Right lobe of liver (tissue), 6 donors: Measurements from ENCODE around the gene PLAGL2. TPM values are rescaled to one million over a fixed set of nuclear protein-coding genes. Genes with fewer than 3 reads are reported as not detected.

ENCODE experiments used
- ATAC-seq, 4 donors: fragments of 200-7000 bp; cut with Tn5 transposase; one replicate each; pipeline ENCODE4 v1.9.1; 2020; ENCODE audit warnings: mild to moderate bottlenecking in 4 of 4, moderate library complexity in 4 of 4
- DNase-seq, 3 donors: peaks; one replicate each; pipeline ENCODE4 v3.0.0-alpha.2; 2020
- H3K27ac ChIP-seq, 3 donors: fragments of 200-600 bp; one replicate each; pipeline ENCODE4 v1.8.0; 2022
- H3K27me3 ChIP-seq, 2 donors: fragments of 200-600 bp; one replicate each; pipeline ENCODE4 v1.8.0; 2022
- H3K36me3 ChIP-seq, 4 donors: fragments of 200-600 bp; sonication (generic) in 1 of 4; one replicate each; pipeline versions ENCODE4 v1.5.1 to v1.8.0; 2017 to 2022; ENCODE audit warnings: control low read depth in 1 of 4
- H3K4me1 ChIP-seq, 4 donors: fragments of 200-600 bp; sonication (generic) in 1 of 4; one replicate each; pipeline versions ENCODE4 v1.5.1 to v1.8.0; 2017 to 2022; ENCODE audit warnings: control low read depth in 1 of 4
- H3K4me3 ChIP-seq, 3 donors: fragments of 200-600 bp; one replicate each; pipeline ENCODE4 v1.8.0; 2022
- H3K9me3 ChIP-seq, 4 donors: fragments of 200-600 bp; sonication (generic) in 1 of 4; one replicate each; pipeline versions ENCODE4 v1.5.1 to v1.8.0; 2017 to 2022; ENCODE audit warnings: control low read depth in 1 of 4
- CTCF ChIP-seq, 4 donors: fragments of 200-600 bp in 3 of 4; fragments of 450-650 bp in 1 of 4; IDR thresholded peaks; one replicate each; pipeline versions ENCODE4 v1.5.1 to v1.8.0; 2016 to 2022; ENCODE audit warnings: antibody characterized with exemption in 4 of 4, mild to moderate bottlenecking in 2 of 4
- POLR2A ChIP-seq: fragments of 450-650 bp; IDR thresholded peaks from one replicate; pipeline ENCODE4 v1.6.1; 2017; ENCODE audit warnings: antibody characterized with exemption, mild to moderate bottlenecking
- WGBS: methylation state at CpG from one replicate; pipeline ENCODE4 v1.1.6; 2018; ENCODE audit warnings: low coverage, low lambda C conversion rate; ENCODE audit not compliant: insufficient coverage; ENCODE audit errors: missing lambda C conversion rate; 5-methylcytosine and 5-hydroxymethylcytosine counted together
- intact Hi-C, 2 donors: fragments of 100-400 bp; cut with DNase I; formaldehyde crosslinking; loops; one replicate each; pipeline versions ENCODE4 v1.11.2 to v1.14.1; 2022
- long read RNA-seq: library from polyadenylated mRNA; unstranded; transcript quantifications from one replicate; pipeline ENCODE4 v2.0.0, GENCODE V29; 2019
- total RNA-seq, 6 experiments: library from RNA; depleted of rRNA in 2 of 6; stranded (reverse); fragments of >200 nt in 2 of 6; fragmentation: NEBNext Ultra II Directional in 3 of 6; extraction: Animal tissue kit (Norgen Biotek cat#: 25700) in 3 of 6; gene quantifications; one replicate each; pipeline versions ENCODE4 v1.1.0 to v1.2.4, GENCODE V29; 2016 to 2023
- donor health status: DM: no; HTN: yes; CAD: no.
- donor health status: DM: no; HTN: no; CAD: no.
- donor health status: DM: no; HTN: no; CAD: no.
- donor health status: DM: no; HTN: yes; CAD: no.
- donor health status: DM: no; HTN: yes; CAD: no.

Gene PLAGL2
- 1 to 10 TPM; 1.5 to 3.1 (median 2.4) TPM for total RNA-seq
- long read RNA-seq, result 0 reads

- Histone ChIP-seq H3K9me3 (no peaks in the 10 kb centered on the region), H3K27ac (peak within 1 kb of the TSS; percentile 87 to 93 (median 92)), H3K36me3 (peaks cover 0 to 4% (median 0%) of the 10 kb centered on the region in 4 donors), H3K4me3 (peak within 1 kb of the TSS; percentile 85 to 99 (median 96)), H3K27me3 (no peaks in the 10 kb centered on the region), H3K4me1 (peaks cover 0 to 58% (median 25%) of the 10 kb centered on the region in 4 donors)
- TF ChIP-seq CTCF (IDR thresholded peaks at IDR 0.05) (peak in 2 of 4 donors; percentile 6 to 27), POLR2A (peak; percentile 91)
- intact Hi-C loops, result no loop called here
- DNase-seq (peak; percentile 93 to 94 (median 93)), ATAC-seq (peak; percentile 90 to 97 (median 94))
- 2% methylated on average over 8 of the region's 74 CpGs for WGBS
Measured at GRCh38 chr20:32207626-32208498, at the start of gene PLAGL2, which contains the start of gene POFUT1. PLAGL2 (minus strand) TSS chr20:32207743; CDS start chr20:32202178, 5,565 bp downstream. POFUT1 (plus strand) TSS chr20:32207880; CDS start chr20:32207942, 62 bp downstream.

GRCh38 chr20:32252189-32252588 is 44.6 kb upstream of the PLAGL2 start:
- no peak overlapping the region for H3K27ac ChIP-seq
- H3K4me1 ChIP-seq, result no peaks in the 10 kb centered on the region
- H3K9me3 ChIP-seq, result no peaks in the 10 kb centered on the region
- H3K4me3 ChIP-seq, result no peak overlapping the region
- DNase-seq, result no peak
- no peaks in the 10 kb centered on the region for H3K27me3 ChIP-seq
- no peak for ATAC-seq
- H3K36me3 ChIP-seq, result no peaks in the 10 kb centered on the region
- 91% methylated on average over 6 of the region's 6 CpGs for WGBS
- TF ChIP-seq POLR2A (no peak), CTCF (IDR thresholded peaks at IDR 0.05) (no peak)
- intact Hi-C loops, result no loop called here

GRCh38 chr20:32251470-32251869 is 43.9 kb upstream of the PLAGL2 start:
- no peaks in the 10 kb centered on the region for H3K4me1 ChIP-seq
- no peaks in the 10 kb centered on the region for H3K27me3 ChIP-seq
- no peak overlapping the region for H3K27ac ChIP-seq
- H3K4me3 ChIP-seq, result no peak overlapping the region
- no peak for DNase-seq
- H3K36me3 ChIP-seq, result no peaks in the 10 kb centered on the region
- H3K9me3 ChIP-seq, result no peaks in the 10 kb centered on the region
- no peak for ATAC-seq
- WGBS, result 33% methylated on average over 1 of the region's 3 CpGs
- intact Hi-C loops, result no loop called here
- no peak for TF ChIP-seq CTCF (IDR thresholded peaks at IDR 0.05)
- TF ChIP-seq POLR2A, result no peak

- Histone ChIP-seq H3K4me3 (no peak overlapping the region), H3K9me3 (no peaks in the 10 kb centered on the region), H3K4me1 (peaks cover 0 to 5% (median 2%) of the 10 kb centered on the region in 4 donors), H3K36me3 (no peaks in the 10 kb centered on the region), H3K27me3 (no peaks in the 10 kb centered on the region), H3K27ac (no peak overlapping the region)
- TF ChIP-seq CTCF (IDR thresholded peaks at IDR 0.05) (no peak), POLR2A (no peak)
- intact Hi-C loops, result no loop called here
- 71% methylated on average over 9 of the region's 9 CpGs for WGBS
- ATAC-seq (no peak), DNase-seq (no peak)
Measured at GRCh38 chr20:32249030-32249738, 41.6 kb upstream of the PLAGL2 start.
